ENCODE data around the gene OTOG.

DNA sequence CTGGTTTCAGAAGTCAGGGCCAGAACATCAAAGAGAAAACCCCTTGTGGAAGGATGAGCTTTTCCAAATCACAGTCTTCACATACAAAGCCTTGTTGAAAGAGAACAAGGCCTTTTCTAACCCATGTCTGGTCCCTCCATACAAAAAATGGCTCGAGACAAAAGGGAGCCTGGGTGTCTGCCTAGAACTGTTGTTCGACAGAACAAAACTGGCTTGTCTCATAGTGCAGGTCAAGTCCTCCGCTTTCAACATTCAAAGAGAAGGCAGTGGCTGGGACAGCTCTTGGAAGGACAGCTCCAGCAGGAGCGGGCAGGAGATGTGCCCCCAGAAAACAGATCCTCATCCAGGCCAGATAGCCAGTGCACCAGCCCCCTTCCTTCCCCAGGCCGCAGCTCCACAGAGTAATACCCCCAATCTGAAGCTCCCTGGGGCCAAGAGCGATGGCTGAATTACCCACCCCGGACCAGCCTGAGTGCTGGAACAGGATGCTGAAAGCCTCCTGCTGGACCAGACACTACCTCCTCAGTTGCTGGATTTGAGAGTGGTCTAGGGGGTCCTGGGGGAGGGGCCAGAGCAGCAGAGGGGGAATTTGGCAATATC lies 30.4 kb upstream of the OTOG start:
- no peak for TF ChIP-seq ZNF24 (tag by site-specific recombination; IDR thresholded peaks at IDR 0.05)
- no peak for TF ChIP-seq GLI4 (tag by site-specific recombination; IDR thresholded peaks at IDR 0.05)
- no peak for TF ChIP-seq MYNN (tag by site-specific recombination; IDR thresholded peaks at IDR 0.05; ENCODE audit: borderline replicate concordance)
- TF ChIP-seq, protein P1, sequence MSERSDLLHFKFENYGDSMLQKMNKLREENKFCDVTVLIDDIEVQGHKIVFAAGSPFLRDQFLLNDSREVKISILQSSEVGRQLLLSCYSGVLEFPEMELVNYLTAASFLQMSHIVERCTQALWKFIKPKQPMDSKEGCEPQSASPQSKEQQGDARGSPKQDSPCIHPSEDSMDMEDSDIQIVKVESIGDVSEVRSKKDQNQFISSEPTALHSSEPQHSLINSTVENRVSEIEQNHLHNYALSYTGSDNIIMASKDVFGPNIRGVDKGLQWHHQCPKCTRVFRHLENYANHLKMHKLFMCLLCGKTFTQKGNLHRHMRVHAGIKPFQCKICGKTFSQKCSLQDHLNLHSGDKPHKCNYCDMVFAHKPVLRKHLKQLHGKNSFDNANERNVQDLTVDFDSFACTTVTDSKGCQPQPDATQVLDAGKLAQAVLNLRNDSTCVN (tag by site-specific recombination; optimal IDR thresholded peaks at IDR 0.05) = no peak
- no peak for TF ChIP-seq YY1 (tag by site-specific recombination; IDR thresholded peaks at IDR 0.05)
- TF ChIP-seq ZNF792 (tag by site-specific recombination; IDR thresholded peaks at IDR 0.05) = no peak

Data from HEK293 (cell line).